Loucy (cell line): ENCODE results near the gene LUC7L.

Source experiments
- H2AFZ ChIP-seq: fragments of 200-600 bp; sonication (generic); 2 replicates; pipeline ENCODE4 v1.6.0; 2016; ENCODE audit warnings: antibody characterized with exemption, mild to moderate bottlenecking, low read length, moderate library complexity
- H3F3A ChIP-seq: fragments of 200-600 bp; 2 replicates; pipeline ENCODE4 v1.6.0; 2016; ENCODE audit warnings: antibody characterized with exemption, low read depth, mild to moderate bottlenecking
- H3K27me3 ChIP-seq: fragments of 200-600 bp; sonication (generic); 2 replicates; pipeline ENCODE4 v1.6.1; 2014; ENCODE audit warnings: low read length, mild to moderate bottlenecking; ENCODE audit not compliant: insufficient read depth, poor library complexity, severe bottlenecking
- H3K36me3 ChIP-seq: fragments of 200-600 bp; sonication (generic); 2 replicates; pipeline ENCODE4 v1.6.1; 2016; ENCODE audit warnings: low read length; ENCODE audit not compliant: insufficient read depth
- H3K4me1 ChIP-seq: fragments of 200-600 bp; sonication (generic); 2 replicates; pipeline ENCODE4 v1.5.1; 2014; ENCODE audit warnings: low read length, mild to moderate bottlenecking; ENCODE audit not compliant: insufficient read depth, poor library complexity, severe bottlenecking
- H3K4me2 ChIP-seq: fragments of 200-600 bp; sonication (generic); 2 replicates; pipeline ENCODE4 v1.6.0; 2014; ENCODE audit warnings: antibody characterized with exemption, low read length, low read depth, mild to moderate bottlenecking; ENCODE audit not compliant: poor library complexity, severe bottlenecking
- H3K4me3 ChIP-seq: fragments of 200-600 bp; sonication (generic); 2 replicates; pipeline ENCODE4 v1.5.1; 2014; ENCODE audit warnings: low read length, mild to moderate bottlenecking, mixed read lengths; ENCODE audit not compliant: poor library complexity, severe bottlenecking
- H3K79me2 ChIP-seq: fragments of 200-600 bp; sonication (generic); 2 replicates; pipeline ENCODE4 v1.6.1; 2014; ENCODE audit warnings: low read length; ENCODE audit not compliant: insufficient read depth
- H3K9ac ChIP-seq: fragments of 200-600 bp; sonication (generic); 2 replicates; pipeline ENCODE4 v1.6.0; 2014; ENCODE audit warnings: mild to moderate bottlenecking, low read depth, low read length, moderate library complexity; ENCODE audit not compliant: poor library complexity, severe bottlenecking
- H3K9me2 ChIP-seq: fragments of 200-600 bp; sonication (generic); replicated peaks from 2 replicates; pipeline ENCODE4 v1.6.1; 2016; ENCODE audit warnings: low read depth, low read length, mixed read lengths
- H3K9me3 ChIP-seq: fragments of 200-600 bp; sonication (generic); 2 replicates; pipeline ENCODE4 v1.6.1; 2014; ENCODE audit warnings: mild to moderate bottlenecking, antibody characterized with exemption, low read length, low read depth; ENCODE audit not compliant: insufficient read depth
- H4K20me1 ChIP-seq: fragments of 200-600 bp; sonication (generic); 2 replicates; pipeline ENCODE4 v1.6.0; 2014; ENCODE audit warnings: antibody characterized with exemption, low read length, mild to moderate bottlenecking; ENCODE audit not compliant: insufficient read depth, poor library complexity, severe bottlenecking
- EZH2phosphoT487 ChIP-seq: fragments of 200-600 bp; IDR thresholded peaks from 2 replicates; pipeline ENCODE4 v1.6.1; 2018; ENCODE audit warnings: antibody characterized with exemption, mild to moderate bottlenecking, moderate library complexity, borderline replicate concordance
- TF ChIP-seq, protein P1 (sequence below): fragments of 200-600 bp; sonication (generic); conservative IDR thresholded peaks from 2 replicates; pipeline ENCODE4 v1.5.1; 2014; ENCODE audit warnings: mild to moderate bottlenecking, antibody characterized with exemption, low read length

Gene LUC7L

DNA sequence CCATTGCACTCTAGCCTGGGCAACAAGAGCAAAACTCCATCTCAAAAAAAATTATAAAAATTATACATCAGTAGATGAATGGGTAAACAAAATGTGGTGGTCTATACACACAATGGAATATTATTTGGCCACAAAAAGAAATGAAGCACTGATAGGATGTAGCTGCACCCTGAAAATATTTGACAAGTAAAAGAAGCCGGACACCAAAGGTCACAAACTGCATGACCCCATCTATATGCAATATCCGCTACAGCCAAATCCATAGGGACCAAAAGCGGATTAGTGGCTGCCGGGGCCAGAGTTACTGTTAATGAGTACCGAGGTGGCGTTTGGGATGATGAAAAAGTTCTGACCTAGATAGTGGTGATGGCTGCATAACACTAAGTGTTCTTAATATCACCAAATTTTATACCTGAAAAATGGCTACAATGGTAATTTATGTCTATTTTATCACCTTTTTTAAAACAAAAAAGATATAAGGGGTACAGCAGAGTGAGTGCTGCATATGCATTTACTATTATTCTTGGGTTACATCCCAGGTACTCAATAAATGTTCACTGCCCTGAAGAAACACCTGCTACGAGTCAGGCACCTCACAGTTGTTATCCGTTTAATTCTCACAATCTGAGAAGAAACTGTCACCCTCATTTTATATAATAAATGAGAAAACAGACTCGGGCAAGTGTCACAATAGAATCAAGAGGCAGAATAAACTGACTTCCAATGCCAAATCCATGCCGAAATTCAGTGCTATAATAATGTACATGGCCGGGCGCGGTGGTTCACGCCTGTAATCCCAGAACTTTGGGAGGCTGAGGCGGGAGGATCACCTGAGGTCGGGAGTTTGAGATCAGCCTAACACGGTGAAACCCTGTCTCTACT, 49.8 kb downstream of the LUC7L start:
- Histone ChIP-seq H3K9me2 (no peaks in the 10 kb centered on the region), H3K36me3 (no peaks in the 10 kb centered on the region), H4K20me1 (no peaks in the 10 kb centered on the region), H3K4me2 (no peak overlapping the region), H3K9ac (no peak overlapping the region), H3K9me3 (no peaks in the 10 kb centered on the region), H3K27me3 (no peaks in the 10 kb centered on the region), H3K4me1 (peaks cover 4% of the 10 kb centered on the region), H3K79me2 (no peaks in the 10 kb centered on the region), H2AFZ (no peak overlapping the region), H3K4me3 (no peak overlapping the region), H3F3A (no peaks in the 10 kb centered on the region)
- no peak for TF ChIP-seq EZH2phosphoT487
- TF ChIP-seq, protein P1, sequence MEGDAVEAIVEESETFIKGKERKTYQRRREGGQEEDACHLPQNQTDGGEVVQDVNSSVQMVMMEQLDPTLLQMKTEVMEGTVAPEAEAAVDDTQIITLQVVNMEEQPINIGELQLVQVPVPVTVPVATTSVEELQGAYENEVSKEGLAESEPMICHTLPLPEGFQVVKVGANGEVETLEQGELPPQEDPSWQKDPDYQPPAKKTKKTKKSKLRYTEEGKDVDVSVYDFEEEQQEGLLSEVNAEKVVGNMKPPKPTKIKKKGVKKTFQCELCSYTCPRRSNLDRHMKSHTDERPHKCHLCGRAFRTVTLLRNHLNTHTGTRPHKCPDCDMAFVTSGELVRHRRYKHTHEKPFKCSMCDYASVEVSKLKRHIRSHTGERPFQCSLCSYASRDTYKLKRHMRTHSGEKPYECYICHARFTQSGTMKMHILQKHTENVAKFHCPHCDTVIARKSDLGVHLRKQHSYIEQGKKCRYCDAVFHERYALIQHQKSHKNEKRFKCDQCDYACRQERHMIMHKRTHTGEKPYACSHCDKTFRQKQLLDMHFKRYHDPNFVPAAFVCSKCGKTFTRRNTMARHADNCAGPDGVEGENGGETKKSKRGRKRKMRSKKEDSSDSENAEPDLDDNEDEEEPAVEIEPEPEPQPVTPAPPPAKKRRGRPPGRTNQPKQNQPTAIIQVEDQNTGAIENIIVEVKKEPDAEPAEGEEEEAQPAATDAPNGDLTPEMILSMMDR, result no peak

DNA sequence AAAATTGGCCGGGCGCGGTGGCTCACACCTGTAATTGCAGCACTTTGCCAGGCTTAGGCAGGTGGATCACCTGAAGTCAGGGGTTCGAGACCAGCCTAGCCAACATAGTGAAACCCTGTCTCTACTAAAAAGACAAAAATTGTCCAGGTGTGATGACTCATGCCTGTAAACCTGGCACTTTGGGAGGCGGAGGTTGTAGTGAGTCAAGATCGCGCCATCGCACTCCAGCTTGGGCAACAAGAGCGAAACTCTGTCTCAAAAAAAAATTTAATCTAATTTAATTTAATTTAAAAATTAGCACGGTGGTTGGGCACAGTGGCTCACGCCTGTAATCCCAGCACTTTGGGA, 50.6 kb downstream of the LUC7L start:
- no peaks in the 10 kb centered on the region for H3F3A ChIP-seq
- TF ChIP-seq, protein P1, result no peak
- H4K20me1 ChIP-seq, result no peaks in the 10 kb centered on the region
- no peaks in the 10 kb centered on the region for H3K9me3 ChIP-seq
- no peak overlapping the region for H2AFZ ChIP-seq
- no peak overlapping the region for H3K9ac ChIP-seq
- no peak overlapping the region for H3K4me2 ChIP-seq
- H3K27me3 ChIP-seq, result no peaks in the 10 kb centered on the region
- no peaks in the 10 kb centered on the region for H3K9me2 ChIP-seq
- peaks cover 4% of the 10 kb centered on the region for H3K4me1 ChIP-seq
- no peaks in the 10 kb centered on the region for H3K79me2 ChIP-seq
- H3K4me3 ChIP-seq, result no peak overlapping the region
- H3K36me3 ChIP-seq, result no peaks in the 10 kb centered on the region

DNA sequence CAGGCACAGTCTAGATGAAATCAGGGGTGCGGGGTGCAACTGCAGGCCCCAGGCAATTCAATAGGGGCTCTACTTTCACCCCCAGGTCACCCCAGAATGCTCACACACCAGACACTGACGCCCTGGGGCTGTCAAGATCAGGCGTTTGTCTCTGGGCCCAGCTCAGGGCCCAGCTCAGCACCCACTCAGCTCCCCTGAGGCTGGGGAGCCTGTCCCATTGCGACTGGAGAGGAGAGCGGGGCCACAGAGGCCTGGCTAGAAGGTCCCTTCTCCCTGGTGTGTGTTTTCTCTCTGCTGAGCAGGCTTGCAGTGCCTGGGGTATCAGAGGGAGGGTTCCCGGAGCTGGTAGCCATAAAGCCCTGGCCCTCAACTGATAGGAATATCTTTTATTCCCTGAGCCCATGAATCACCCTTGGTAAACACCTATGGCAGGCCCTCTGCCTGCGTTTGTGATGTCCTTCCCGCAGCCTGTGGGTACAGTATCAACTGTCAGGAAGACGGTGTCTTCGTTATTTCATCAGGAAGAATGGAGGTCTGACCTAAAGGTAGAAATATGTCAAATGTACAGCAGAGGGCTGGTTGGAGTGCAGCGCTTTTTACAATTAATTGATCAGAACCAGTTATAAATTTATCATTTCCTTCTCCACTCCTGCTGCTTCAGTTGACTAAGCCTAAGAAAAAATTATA, 51.1 kb downstream of the LUC7L start:
- Histone ChIP-seq H3K9ac (no peak overlapping the region), H3F3A (no peaks in the 10 kb centered on the region), H3K79me2 (no peaks in the 10 kb centered on the region), H3K36me3 (no peaks in the 10 kb centered on the region), H4K20me1 (no peaks in the 10 kb centered on the region), H3K27me3 (no peaks in the 10 kb centered on the region), H3K4me3 (no peak overlapping the region), H3K9me2 (no peaks in the 10 kb centered on the region), H2AFZ (no peak overlapping the region), H3K4me1 (peaks cover 4% of the 10 kb centered on the region), H3K9me3 (no peaks in the 10 kb centered on the region), H3K4me2 (no peak overlapping the region)
- TF ChIP-seq EZH2phosphoT487, result no peak
- TF ChIP-seq, protein P1, result no peak
